ENCODE data around the gene BPIFB2.
"Not testable (repeated sequence)": the region's sequence is repeated elsewhere in the genome, so short reads cannot be mapped to it uniquely, and the experiment has no call there.

Gene BPIFB2

DNA sequence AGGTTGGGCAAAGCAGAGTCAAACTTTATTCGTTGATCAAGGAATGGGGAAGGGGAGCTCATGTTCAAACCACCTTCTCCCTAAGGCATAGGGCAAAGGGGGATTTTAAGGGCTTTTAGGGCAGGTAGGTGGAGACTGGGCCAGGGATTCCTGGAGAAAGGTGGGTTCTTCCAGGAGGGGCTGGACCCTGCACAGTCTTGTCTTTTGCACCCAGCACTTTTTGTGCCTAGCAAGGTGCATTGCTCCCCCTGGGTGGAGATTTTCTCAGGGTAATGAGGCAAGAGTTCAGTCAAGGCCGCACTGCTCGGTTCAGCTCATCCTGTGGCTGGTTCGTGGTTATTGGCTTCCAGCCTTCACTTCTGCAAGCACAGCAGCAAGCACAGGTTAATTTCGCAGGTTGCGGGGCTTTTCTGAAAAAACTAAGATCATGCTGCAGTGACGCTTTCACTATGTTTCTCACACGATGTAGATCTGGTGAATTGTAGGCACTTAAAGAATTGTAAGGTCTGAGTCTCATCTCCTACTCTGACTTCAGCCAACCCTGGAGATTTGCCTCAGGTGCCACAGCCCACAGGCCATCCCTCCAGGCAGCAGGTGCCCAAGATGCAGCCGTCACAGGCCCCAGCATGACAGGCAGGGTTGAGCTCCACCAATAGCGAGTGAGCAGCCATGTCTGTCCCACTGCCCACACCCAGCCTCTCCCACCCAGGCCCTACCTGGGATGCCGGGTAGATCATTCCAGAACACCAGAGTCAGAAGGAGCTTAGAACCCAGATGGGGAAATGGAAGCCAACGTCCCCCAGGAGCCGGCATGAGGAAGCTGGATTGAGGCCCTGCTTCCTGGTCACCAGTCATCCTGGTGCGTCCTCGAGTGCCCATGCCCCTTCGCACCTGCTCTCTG, 40.4 kb upstream of the BPIFB2 start:
- DNase-seq (ENCODE audit: low spot score): peak; percentile 53
- Mint-ChIP-seq H3K27me3 (ENCODE audit: low read depth) (no peaks in the 10 kb centered on the region), H3K4me1 (ENCODE audit: low read depth) (peaks cover 65% of the 10 kb centered on the region), H3K36me3 (ENCODE audit: low read depth) (no peaks in the 10 kb centered on the region), H3K27ac (no peak overlapping the region), H3K9me3 (no peaks in the 10 kb centered on the region), H3K4me3 (peak overlapping the region; percentile 71)

DNA sequence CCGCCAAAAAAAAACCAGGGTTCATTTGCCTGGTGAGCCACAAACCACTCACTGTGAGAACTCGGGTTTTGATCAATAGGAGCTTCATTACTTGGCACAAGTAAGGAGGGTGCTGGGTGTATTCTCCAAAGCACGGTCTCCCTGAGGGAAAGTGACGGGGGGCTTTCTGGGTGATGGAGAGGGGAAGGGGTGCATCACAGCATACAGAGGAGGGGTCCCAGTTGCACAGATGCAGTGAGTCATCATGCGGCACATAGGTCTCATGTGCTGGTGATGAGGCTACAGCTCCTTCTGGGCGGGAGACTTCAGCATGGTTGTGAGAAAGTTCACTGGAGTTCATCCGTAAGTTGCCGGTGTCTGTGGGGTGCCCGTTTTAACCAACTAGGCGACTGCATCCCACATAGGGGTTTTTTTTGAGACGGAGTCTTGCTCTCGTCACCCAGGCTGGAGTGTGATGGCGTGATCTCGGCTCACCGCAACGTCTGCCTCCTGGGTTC, 39.5 kb upstream of the BPIFB2 start:
- no peaks in the 10 kb centered on the region for H3K36me3 Mint-ChIP-seq (ENCODE audit: low read depth)
- peak; percentile 48 for DNase-seq (ENCODE audit: low spot score)
- H3K9me3 Mint-ChIP-seq: no peaks in the 10 kb centered on the region
- H3K27me3 Mint-ChIP-seq (ENCODE audit: low read depth): no peaks in the 10 kb centered on the region
- H3K4me3 Mint-ChIP-seq: peak overlapping the region; percentile 71
- peaks cover 68% of the 10 kb centered on the region for H3K4me1 Mint-ChIP-seq (ENCODE audit: low read depth)
- no peak overlapping the region for H3K27ac Mint-ChIP-seq

DNA sequence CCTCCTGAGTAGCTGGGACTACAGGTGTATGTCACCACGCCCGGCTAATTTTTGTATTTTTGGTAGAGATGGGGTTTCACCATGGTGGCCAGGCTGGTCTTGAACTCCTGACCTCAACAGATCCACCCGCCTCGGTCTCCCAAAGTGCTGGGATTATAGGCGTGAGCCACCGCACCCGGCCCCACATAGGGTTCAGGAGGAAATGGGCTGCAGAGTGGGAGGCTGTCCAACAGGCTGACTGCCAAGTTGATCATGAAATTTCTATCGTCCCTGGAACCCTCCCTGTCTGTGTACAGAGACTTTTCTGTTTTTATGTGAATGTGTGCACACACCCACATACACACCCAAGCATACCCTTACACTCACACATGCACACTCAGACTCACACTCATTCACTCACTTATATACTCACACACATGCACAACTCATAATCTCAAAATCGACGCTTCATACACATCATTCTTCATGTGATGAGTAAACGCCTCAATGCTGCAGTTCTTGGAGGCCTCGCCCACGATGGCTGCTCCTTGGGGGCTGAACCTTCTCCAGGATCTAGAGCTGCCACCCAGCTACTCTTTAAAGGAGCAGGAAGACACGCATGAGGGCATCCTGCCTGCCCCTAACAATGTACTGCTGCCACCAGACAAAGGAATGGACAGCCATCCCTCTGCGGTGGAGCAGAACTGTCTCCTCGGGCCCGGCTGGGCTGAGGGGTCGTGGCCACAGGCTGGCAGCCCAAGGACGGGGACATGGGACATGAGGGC, 38.8 kb upstream of the BPIFB2 start:
- Mint-ChIP-seq H3K36me3 (ENCODE audit: low read depth) (no peaks in the 10 kb centered on the region), H3K4me1 (ENCODE audit: low read depth) (peaks cover 70% of the 10 kb centered on the region), H3K9me3 (no peaks in the 10 kb centered on the region), H3K27ac (no peak overlapping the region), H3K4me3 (peak overlapping the region; percentile 71), H3K27me3 (ENCODE audit: low read depth) (no peaks in the 10 kb centered on the region)
- peak; percentile 30 for DNase-seq (ENCODE audit: low spot score)

DNA sequence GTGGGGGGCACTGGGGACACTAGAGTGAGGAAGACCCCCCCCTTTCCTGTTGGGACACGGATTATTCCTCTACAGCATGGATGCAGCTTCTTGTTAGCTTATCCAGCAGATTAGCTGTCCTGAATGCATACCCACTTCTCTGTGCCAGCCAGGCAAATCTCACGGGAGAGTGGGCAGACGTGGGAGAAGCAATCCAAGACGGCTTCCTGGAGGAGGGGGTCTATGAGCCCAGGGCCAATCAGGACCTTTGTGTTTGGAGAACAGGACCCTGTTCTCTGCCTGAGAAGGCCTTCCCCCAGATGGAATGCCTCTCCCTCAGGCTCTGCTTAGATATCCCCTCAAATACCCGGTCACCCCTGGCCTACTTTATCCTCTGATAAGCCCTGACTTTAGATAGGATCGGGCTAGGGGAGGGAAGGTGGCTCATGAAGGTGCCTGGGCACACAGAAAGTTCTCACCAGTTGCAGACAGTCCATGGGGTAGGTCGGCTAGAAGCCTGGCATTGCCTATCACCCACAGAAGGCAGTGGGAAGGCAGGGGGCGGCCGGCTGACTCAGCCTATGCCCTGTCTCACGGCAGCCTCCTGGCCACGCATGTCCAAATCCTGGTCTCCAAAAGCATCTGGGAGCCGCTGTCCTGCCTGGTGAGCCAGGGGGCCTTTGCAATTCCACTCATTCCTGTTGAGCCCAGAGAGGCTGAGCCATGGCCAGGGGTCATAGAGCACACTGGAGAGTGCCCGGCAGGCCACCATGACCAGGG, 38.0 kb upstream of the BPIFB2 start:
- DNase-seq (ENCODE audit: low spot score): no peak
- H3K4me1 Mint-ChIP-seq (ENCODE audit: low read depth): peaks cover 73% of the 10 kb centered on the region
- no peaks in the 10 kb centered on the region for H3K9me3 Mint-ChIP-seq
- no peaks in the 10 kb centered on the region for H3K36me3 Mint-ChIP-seq (ENCODE audit: low read depth)
- peak overlapping the region; percentile 60 for H3K4me3 Mint-ChIP-seq
- H3K27ac Mint-ChIP-seq: no peak overlapping the region
- H3K27me3 Mint-ChIP-seq (ENCODE audit: low read depth): no peaks in the 10 kb centered on the region

DNA sequence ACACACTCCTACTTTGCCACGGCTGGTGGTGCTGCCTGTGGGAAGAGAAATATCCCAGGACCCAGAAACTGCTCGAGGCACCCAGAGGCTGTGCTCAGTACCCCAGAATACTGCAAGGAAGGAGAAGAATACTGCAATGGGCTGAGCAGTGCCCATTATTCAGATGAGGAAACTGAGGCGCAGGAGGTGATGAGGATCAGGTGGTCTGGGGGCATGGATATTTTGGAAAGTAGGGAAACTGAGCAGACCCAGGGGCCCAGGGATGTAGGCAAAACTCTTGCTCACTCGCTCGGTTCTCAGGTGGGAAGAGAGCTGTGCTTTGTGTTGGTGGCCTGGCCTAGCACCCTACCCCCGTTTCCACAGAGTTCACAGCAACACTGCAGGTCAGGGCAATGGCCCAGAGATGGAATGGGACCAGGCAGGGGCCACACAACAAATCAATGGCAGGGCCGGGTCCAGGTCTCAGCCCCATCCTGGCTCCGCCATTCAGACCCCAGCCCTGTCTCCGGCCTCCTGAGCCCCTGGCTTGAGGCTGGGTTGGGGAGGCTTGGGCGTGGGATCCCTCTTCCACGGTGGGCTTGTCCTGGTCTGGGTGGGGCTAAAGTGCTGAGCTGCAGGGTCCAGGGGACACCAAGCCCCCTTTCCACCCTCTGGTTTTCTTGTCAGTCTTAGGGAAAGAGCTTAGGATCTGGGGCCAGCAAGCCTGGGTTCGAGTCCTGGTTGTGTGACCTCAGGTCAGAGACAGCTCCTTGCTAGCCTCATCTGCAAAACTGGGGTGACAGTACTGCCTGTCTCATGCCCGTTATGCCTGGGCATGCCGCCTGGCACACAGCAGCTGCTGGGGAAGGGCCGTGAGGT, 37.2 kb upstream of the BPIFB2 start:
- H3K27ac Mint-ChIP-seq: no peak overlapping the region
- peak overlapping the region; percentile 60 for H3K4me3 Mint-ChIP-seq
- no peaks in the 10 kb centered on the region for H3K27me3 Mint-ChIP-seq (ENCODE audit: low read depth)
- DNase-seq (ENCODE audit: low spot score): no peak
- H3K36me3 Mint-ChIP-seq (ENCODE audit: low read depth): peaks cover 5% of the 10 kb centered on the region
- H3K4me1 Mint-ChIP-seq (ENCODE audit: low read depth): peaks cover 73% of the 10 kb centered on the region
- H3K9me3 Mint-ChIP-seq: no peaks in the 10 kb centered on the region

DNA sequence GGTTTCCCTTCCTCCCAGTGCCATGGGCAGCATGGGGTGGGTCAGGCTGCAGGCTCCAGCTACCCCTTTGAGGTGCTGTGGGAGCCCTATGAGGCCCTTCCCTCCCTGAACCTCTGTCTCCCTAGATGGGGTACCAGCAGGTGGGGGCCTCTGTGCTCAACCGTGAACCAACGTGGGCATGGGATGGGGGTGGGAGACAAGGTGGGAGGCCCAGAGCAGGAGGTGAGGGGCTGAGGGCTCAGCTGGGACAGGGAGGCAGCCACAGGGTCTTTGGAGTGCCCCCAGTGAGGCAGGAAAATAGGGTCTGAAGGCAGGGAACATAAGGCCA, 36.6 kb upstream of the BPIFB2 start:
- Mint-ChIP-seq H3K27me3 (ENCODE audit: low read depth) (no peaks in the 10 kb centered on the region), H3K9me3 (no peaks in the 10 kb centered on the region), H3K36me3 (ENCODE audit: low read depth) (peaks cover 7% of the 10 kb centered on the region), H3K27ac (no peak overlapping the region), H3K4me3 (no peak overlapping the region), H3K4me1 (ENCODE audit: low read depth) (peaks cover 70% of the 10 kb centered on the region)
- no peak for DNase-seq (ENCODE audit: low spot score)

DNA sequence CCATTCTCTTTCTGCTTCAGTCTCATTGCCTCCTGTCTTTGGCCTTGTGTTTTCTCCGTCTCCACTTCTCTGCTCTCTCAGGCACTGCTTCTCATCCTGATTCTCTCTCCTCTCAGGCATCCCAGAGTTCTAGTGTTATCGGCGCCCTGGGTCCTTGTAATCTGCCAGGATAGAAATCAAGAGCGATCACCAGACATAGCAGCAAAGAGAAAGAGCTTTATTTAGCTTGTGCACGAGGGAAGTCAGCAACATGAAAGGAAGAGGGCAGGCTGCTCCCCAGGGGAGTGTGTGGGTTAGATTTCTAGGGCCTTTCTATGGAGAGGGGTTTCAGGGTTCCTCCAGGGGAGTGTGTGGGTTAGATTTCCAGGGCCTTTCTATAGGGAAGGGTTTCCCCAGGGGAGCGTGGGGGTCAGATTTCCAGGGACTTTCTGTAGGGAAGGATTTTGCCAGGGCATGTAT, 35.8 kb upstream of the BPIFB2 start:
- Mint-ChIP-seq H3K27me3 (ENCODE audit: low read depth) (no peaks in the 10 kb centered on the region), H3K4me1 (ENCODE audit: low read depth) (peaks cover 68% of the 10 kb centered on the region), H3K9me3 (peaks cover 6% of the 10 kb centered on the region), H3K27ac (no peak overlapping the region), H3K4me3 (no peak overlapping the region), H3K36me3 (ENCODE audit: low read depth) (peaks cover 13% of the 10 kb centered on the region)
- DNase-seq (ENCODE audit: low spot score): no peak

DNA sequence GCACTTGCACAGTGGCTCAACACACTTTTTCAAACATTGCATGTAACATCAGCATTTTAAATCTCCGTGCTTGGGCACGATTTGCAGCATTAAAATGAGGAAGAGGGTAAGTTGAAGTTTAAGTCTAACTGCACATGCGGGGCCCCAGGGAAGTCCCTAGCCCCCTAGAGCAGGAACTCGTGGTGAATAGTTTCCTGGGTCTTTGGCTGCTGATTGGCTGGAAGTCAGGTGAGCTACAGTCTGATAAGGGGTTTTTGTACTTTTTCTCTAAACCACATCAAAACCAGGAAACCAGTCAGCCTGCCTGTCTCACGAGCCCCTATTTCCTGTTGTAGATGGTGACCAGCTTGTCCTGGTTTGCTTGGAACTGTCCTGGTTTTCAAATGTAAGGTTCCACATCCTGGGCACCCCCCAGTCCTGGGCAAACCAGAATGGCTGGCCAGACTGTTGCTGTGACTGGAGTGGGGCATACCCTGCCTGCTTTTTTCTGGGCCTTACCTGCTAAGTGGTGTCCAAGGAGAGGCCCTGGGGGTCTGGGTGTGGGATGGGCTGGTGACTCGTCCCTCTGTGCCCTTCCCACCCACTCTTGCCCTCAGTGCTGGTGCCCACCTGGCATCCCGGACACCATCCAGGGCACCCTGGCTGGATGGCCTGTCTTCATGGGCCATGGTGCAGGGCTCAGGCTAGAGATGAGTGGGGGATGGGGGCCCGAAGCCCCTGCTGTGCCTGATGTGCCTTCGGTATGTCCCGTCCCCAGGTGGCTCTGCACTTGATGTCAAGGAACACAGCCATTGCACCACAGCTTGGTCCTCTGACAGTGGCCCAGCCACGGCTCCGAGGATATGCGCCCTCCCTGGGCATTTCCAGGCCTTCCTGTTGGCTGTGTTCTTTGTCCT, 35.1 kb upstream of the BPIFB2 start:
- Mint-ChIP-seq H3K27ac (no peak overlapping the region), H3K4me1 (ENCODE audit: low read depth) (peaks cover 63% of the 10 kb centered on the region), H3K27me3 (ENCODE audit: low read depth) (no peaks in the 10 kb centered on the region), H3K9me3 (peaks cover 7% of the 10 kb centered on the region), H3K4me3 (no peak overlapping the region), H3K36me3 (ENCODE audit: low read depth) (peaks cover 15% of the 10 kb centered on the region)
- peak; percentile 83 for DNase-seq (ENCODE audit: low spot score)

DNA sequence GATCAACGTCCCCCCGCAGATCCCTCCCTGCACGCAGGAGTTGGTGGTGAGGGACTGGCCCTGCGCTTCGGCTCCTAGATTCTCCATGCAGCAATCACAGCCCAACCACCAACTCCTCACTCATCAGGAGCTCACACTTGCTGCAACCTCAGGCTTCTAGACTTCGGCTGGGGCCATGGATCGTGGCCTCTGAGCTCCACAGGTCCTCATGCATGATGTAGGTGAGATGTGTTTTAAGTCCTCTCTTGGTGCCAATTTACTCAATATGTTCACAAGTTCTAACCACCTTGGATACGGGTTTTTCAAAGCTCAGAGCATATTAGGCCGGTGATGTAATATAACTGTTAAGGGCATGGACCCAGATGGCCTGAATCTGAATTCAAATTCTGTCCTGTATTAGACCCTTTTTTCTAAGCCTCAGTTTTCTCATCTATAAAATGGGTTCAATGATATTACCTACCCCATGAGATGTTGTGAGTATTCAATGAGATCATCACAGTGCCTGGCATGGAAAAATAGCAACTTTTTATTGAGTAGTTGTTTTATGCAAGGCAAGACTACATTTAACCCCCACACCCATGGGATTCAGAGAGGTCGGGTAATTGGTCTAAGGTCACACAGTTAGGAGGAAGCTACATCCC, 34.3 kb upstream of the BPIFB2 start:
- DNase-seq (ENCODE audit: low spot score): no peak
- no peaks in the 10 kb centered on the region for H3K27me3 Mint-ChIP-seq (ENCODE audit: low read depth)

DNA sequence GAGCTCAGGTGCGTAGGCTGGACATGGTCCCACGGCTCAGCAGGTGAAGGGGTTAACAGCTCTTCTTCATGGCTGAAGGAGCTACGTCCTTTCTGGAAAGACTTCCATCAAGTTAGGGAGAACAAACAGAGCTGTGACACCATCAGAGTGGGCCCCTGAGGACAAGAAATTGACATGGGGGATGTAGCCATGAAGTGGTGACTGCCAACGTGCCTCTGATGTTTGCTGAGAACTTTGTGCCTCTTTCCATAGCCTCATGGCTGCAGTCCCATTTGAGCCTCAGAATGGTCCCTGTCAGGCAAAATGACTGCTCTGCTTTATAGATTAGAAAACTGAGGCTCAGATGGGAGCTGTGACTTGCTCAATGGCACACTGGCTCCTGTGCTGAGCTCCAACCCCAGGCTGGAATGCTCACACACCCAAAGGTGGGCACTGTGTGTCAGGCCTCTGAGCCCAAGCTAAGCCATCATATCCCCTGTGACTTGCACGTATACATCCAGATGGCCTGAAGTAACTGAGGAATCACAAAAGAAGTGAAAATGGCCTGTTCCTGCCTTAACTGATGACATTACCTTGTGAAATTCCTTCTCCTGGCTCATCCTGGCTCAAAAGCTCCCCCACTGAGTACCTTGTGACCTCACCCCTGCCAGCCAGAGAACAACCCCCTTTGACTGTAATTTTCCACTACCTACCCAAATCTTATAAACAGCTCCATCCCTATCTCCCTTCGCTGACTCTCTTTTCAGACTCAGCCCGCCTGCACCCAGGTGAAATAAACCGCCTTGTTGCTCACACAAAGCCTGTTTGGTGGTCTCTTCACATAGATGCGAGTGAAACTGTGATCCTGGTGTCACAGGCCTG, 33.1 kb upstream of the BPIFB2 start:
- not testable (repeated sequence) for H3K4me3 Mint-ChIP-seq; DNase-seq (ENCODE audit: low spot score); H3K9me3 Mint-ChIP-seq; H3K27me3 Mint-ChIP-seq (ENCODE audit: low read depth)
- peaks cover 15% of the 10 kb centered on the region for H3K36me3 Mint-ChIP-seq (ENCODE audit: low read depth)
- peaks cover 46% of the 10 kb centered on the region for H3K4me1 Mint-ChIP-seq (ENCODE audit: low read depth)
- peak overlapping the region; percentile 78 for H3K27ac Mint-ChIP-seq

More for the DNA sequence above, 34.3 kb upstream of the BPIFB2 start:
- peaks cover 15% of the 10 kb centered on the region for H3K36me3 Mint-ChIP-seq (ENCODE audit: low read depth)
- no peak overlapping the region for H3K4me3 Mint-ChIP-seq
- peaks cover 56% of the 10 kb centered on the region for H3K4me1 Mint-ChIP-seq (ENCODE audit: low read depth)
- peaks cover 7% of the 10 kb centered on the region for H3K9me3 Mint-ChIP-seq
- H3K27ac Mint-ChIP-seq: no peak overlapping the region

DNA sequence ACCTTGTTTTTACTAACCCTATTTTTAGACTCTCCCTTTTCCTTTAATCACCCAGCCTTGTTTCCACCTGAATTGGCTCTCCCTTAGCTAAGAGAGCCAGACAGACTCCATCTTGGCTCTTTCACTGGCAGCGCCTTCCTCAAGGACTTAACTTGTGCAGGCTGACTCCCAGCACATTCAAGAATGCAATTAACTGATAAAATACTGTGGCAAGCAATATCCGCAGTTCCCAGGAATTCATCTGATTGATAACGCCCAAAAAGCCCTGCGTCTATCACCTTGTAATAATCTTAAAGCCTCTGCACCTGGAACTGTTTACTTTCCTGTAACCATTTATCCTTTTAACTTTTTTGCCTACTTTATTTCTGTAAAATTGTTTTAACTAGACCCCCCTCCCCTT, 32.4 kb upstream of the BPIFB2 start:
- not testable (repeated sequence) for H3K27me3 Mint-ChIP-seq (ENCODE audit: low read depth); H3K27ac Mint-ChIP-seq; DNase-seq (ENCODE audit: low spot score); H3K9me3 Mint-ChIP-seq; H3K4me3 Mint-ChIP-seq
- peaks cover 15% of the 10 kb centered on the region for H3K36me3 Mint-ChIP-seq (ENCODE audit: low read depth)
- H3K4me1 Mint-ChIP-seq (ENCODE audit: low read depth): peaks cover 39% of the 10 kb centered on the region

Measured in T-helper 2 cell treated with Interferon-gamma antibody and Interleukin-4, amounts not matched to agents 5 μg/mL and 100 μg/mL, for 36 hours (primary cell).